ENCODE results near the gene NAALADL1.
"Not testable (repeated sequence)": the region's sequence is repeated elsewhere in the genome, so short reads cannot be mapped to it uniquely, and the experiment has no call there.

Gene NAALADL1

GRCh38 chr11:65036931-65037330 lies 21.4 kb downstream of the NAALADL1 start:
- Histone ChIP-seq H3K27ac (no peak overlapping the region), H3K9ac (ENCODE audit: insufficient read length) (no peak overlapping the region), H3K4me3 (no peak overlapping the region), H3K36me3 (ENCODE audit: insufficient read depth, low read length) (no peaks in the 10 kb centered on the region), H3K9me3 (ENCODE audit: low read depth, low read length) (no peaks in the 10 kb centered on the region)
- TF ChIP-seq EZH2 (IDR thresholded peaks at IDR 0.05) (no peak), FOXP2 (optimal IDR thresholded peaks at IDR 0.05; ENCODE audit: control extremely low read depth, extremely low read length, insufficient read depth) (no peak), POLR2AphosphoS5 (IDR thresholded peaks at IDR 0.05; ENCODE audit: borderline replicate concordance, low read depth, low read length) (no peak)
- DNase-seq (ENCODE audit: low read depth, low spot score), result no peak

GRCh38 chr11:65035579-65035978 lies 22.8 kb downstream of the NAALADL1 start:
- Histone ChIP-seq H3K27ac (no peak overlapping the region), H3K9me3 (ENCODE audit: low read depth, low read length) (no peaks in the 10 kb centered on the region), H3K4me3 (no peak overlapping the region), H3K9ac (ENCODE audit: insufficient read length) (no peak overlapping the region), H3K36me3 (ENCODE audit: insufficient read depth, low read length) (no peaks in the 10 kb centered on the region)
- no peak for TF ChIP-seq POLR2AphosphoS5 (IDR thresholded peaks at IDR 0.05; ENCODE audit: borderline replicate concordance, low read depth, low read length)
- no peak for TF ChIP-seq FOXP2 (optimal IDR thresholded peaks at IDR 0.05; ENCODE audit: control extremely low read depth, extremely low read length, insufficient read depth)
- no peak for TF ChIP-seq EZH2 (IDR thresholded peaks at IDR 0.05)
- no peak for DNase-seq (ENCODE audit: low read depth, low spot score)

DNA sequence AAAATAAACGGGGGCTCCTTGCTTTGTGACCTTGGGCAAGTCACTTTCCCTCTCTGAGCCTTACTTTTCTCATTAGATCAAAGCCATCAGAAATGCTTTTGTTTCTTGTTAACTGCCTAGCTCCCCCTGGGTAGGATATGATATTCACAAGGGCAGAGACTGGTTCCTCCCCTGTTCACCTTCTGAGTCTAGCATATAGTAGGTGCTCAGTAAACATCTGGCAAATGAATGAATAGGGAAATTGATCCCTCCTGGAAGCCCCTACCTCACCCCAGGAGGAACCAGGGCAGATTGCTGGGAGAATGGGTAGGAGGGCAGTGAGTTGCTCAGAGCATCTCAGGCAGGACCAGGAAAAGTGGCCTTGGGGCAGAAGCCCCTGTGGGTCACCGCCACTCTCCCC lies 23.9 kb downstream of the NAALADL1 start:
- Histone ChIP-seq H3K9ac (ENCODE audit: insufficient read length) (no peak overlapping the region), H3K27ac (no peak overlapping the region), H3K36me3 (ENCODE audit: insufficient read depth, low read length) (no peaks in the 10 kb centered on the region), H3K9me3 (ENCODE audit: low read depth, low read length) (no peaks in the 10 kb centered on the region), H3K4me3 (no peak overlapping the region)
- no peak for DNase-seq (ENCODE audit: low read depth, low spot score)
- TF ChIP-seq POLR2AphosphoS5 (IDR thresholded peaks at IDR 0.05; ENCODE audit: borderline replicate concordance, low read depth, low read length), result no peak
- no peak for TF ChIP-seq EZH2 (IDR thresholded peaks at IDR 0.05)
- no peak for TF ChIP-seq FOXP2 (optimal IDR thresholded peaks at IDR 0.05; ENCODE audit: control extremely low read depth, extremely low read length, insufficient read depth)

DNA sequence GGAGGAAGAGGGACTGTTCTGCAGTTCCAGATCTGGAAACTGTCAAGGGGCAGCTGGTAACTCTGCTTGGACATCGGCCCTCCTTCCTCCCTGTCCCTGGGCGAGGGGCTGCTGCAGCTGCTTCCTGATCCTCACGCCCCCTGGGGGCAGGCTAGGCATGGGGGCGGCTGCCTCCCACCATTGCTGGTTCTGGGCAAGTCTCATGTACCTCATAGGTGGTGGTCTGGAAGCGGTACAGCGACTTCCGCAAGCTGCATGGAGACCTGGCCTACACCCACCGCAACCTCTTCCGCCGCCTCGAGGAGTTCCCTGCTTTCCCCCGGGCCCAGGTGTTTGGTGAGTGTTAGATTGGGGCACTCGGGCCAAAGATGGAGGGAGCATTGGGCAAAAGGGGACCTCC lies 26.1 kb downstream of the NAALADL1 start:
- Histone ChIP-seq H3K9me3 (ENCODE audit: low read depth, low read length) (no peaks in the 10 kb centered on the region), H3K9ac (ENCODE audit: insufficient read length) (no peak overlapping the region), H3K36me3 (ENCODE audit: insufficient read depth, low read length) (no peaks in the 10 kb centered on the region), H3K27ac (no peak overlapping the region), H3K4me3 (no peak overlapping the region)
- no peak for DNase-seq (ENCODE audit: low read depth, low spot score)
- TF ChIP-seq POLR2AphosphoS5 (IDR thresholded peaks at IDR 0.05; ENCODE audit: borderline replicate concordance, low read depth, low read length) (no peak), FOXP2 (optimal IDR thresholded peaks at IDR 0.05; ENCODE audit: control extremely low read depth, extremely low read length, insufficient read depth) (no peak), EZH2 (IDR thresholded peaks at IDR 0.05) (no peak)

GRCh38 chr11:65027213-65028067 lies 30.9 kb downstream of the NAALADL1 start, which contains the start of gene SNX15:
SNX15 (plus strand) TSS chr11:65027439; CDS start chr11:65027538, 99 bp downstream.
- Histone ChIP-seq H3K9me3 (ENCODE audit: low read depth, low read length) (no peaks in the 10 kb centered on the region), H3K36me3 (ENCODE audit: insufficient read depth, low read length) (no peaks in the 10 kb centered on the region), H3K9ac (ENCODE audit: insufficient read length) (peak within 1 kb of the TSS; percentile 67), H3K27ac (no peak within 1 kb of the TSS; the same call in 1 of the 2 replicates), H3K4me3 (peak within 1 kb of the TSS; percentile 84)
- peak; percentile 95 for DNase-seq (ENCODE audit: low read depth, low spot score)
- TF ChIP-seq EZH2 (IDR thresholded peaks at IDR 0.05) (no peak), POLR2AphosphoS5 (IDR thresholded peaks at IDR 0.05; ENCODE audit: borderline replicate concordance, low read depth, low read length) (peak; percentile 55)

DNA sequence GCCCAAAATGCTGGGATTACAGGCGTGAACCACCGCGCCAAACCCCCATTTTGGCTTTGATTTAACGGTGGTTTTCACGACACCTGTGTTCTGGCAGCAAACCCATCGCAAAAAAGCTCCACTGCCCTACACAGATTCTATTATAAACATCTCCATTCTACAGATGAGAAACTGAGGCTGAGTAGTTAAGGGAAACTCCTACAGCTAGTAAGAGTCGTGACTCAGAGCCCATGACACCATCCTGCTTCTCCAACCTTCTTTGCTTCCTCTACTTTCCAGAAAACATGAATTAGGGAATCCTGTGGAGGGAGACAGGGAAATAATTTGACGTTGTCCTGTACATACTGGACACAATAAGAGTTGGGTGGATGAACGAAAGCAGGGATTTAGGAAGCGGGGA lies 31.5 kb downstream of the NAALADL1 start:
- no peaks in the 10 kb centered on the region for H3K9me3 ChIP-seq (ENCODE audit: low read depth, low read length)
- H3K9ac ChIP-seq (ENCODE audit: insufficient read length), result peak overlapping the region; percentile 62
- no peak for DNase-seq (ENCODE audit: low read depth, low spot score)
- peaks cover 5% of the 10 kb centered on the region; the same call in 1 of the 2 replicates for H3K36me3 ChIP-seq (ENCODE audit: insufficient read depth, low read length)
- H3K27ac ChIP-seq, result no peak overlapping the region
- TF ChIP-seq FOXP2 (optimal IDR thresholded peaks at IDR 0.05; ENCODE audit: control extremely low read depth, extremely low read length, insufficient read depth) (no peak), POLR2AphosphoS5 (IDR thresholded peaks at IDR 0.05; ENCODE audit: borderline replicate concordance, low read depth, low read length) (no peak), EZH2 (IDR thresholded peaks at IDR 0.05) (no peak)
- peak overlapping the region; percentile 84 for H3K4me3 ChIP-seq

DNA sequence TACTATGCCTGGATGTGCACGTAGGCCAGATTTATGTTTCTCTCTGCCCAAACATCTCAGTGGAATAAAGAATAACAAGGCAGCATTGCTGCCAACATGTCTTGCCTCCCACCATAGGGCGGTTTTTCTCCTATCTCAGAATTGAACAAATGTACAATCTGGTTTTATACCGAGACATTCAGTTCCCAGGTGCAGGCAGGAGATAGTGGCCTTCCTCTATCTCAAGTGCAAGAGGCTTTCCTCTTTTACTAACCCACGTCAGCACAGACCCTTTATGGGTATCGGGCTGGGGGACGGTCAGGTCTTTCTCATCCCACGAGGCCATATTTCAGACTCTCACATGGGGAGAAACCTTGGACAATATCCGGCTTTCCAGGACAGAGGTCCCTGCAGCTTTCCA lies 34.9 kb downstream of the NAALADL1 start:
- H3K4me3 ChIP-seq; H3K27ac ChIP-seq; H3K9ac ChIP-seq (ENCODE audit: insufficient read length); H3K9me3 ChIP-seq (ENCODE audit: low read depth, low read length); DNase-seq (ENCODE audit: low read depth, low spot score): not testable (repeated sequence)
- H3K36me3 ChIP-seq (ENCODE audit: insufficient read depth, low read length), result peaks cover 12% of the 10 kb centered on the region; the same call in 1 of the 2 replicates

DNA sequence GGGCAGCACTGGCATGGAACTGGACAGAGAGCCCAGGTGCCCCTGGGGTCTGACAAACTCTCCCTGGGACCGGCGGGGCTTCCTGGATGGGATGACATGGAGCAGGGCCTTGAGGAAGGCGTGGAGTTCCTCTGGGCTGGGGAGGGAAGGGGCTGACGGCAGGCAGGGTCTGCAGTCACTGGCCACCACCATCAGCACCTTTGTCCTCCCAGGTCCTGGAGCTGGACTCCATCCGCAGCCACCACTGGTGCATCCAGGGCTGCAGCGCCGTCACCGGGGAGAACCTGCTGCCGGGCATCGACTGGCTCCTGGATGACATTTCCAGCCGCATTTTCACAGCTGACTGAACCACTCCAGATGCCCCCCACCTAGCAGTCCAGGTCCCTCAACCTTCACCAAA lies 36.8 kb downstream of the NAALADL1 start:
- no peaks in the 10 kb centered on the region for H3K9me3 ChIP-seq (ENCODE audit: low read depth, low read length)
- no peak overlapping the region for H3K27ac ChIP-seq
- peaks cover 12% of the 10 kb centered on the region; the same call in 1 of the 2 replicates for H3K36me3 ChIP-seq (ENCODE audit: insufficient read depth, low read length)
- DNase-seq (ENCODE audit: low read depth, low spot score), result no peak
- no peak overlapping the region for H3K4me3 ChIP-seq
- no peak overlapping the region for H3K9ac ChIP-seq (ENCODE audit: insufficient read length)
- TF ChIP-seq FOXP2 (optimal IDR thresholded peaks at IDR 0.05; ENCODE audit: control extremely low read depth, extremely low read length, insufficient read depth) (no peak), EZH2 (IDR thresholded peaks at IDR 0.05) (no peak), POLR2AphosphoS5 (IDR thresholded peaks at IDR 0.05; ENCODE audit: borderline replicate concordance, low read depth, low read length) (no peak)

DNA sequence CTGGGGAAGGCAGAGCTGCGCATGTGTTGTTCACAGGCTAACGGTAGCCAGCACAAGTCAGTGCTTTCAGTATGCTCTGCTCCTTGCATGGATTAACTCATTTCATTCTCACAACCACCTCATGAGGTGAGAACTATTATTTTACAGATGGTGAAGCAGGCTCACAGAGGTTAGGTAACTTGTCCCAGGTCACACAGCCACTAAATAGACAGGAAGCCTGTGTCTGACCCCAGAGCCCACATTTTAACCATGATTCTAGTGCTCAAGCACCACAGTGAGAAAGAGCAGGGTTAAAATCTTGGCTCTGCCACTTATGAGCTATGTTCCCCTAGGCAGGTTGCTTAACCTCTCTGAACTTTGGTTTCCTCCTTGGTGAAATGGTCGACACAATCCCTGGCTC lies 37.4 kb downstream of the NAALADL1 start:
- no peak for DNase-seq (ENCODE audit: low read depth, low spot score)
- Histone ChIP-seq H3K27ac (no peak overlapping the region), H3K9me3 (ENCODE audit: low read depth, low read length) (no peaks in the 10 kb centered on the region), H3K36me3 (ENCODE audit: insufficient read depth, low read length) (peaks cover 12% of the 10 kb centered on the region; the same call in 1 of the 2 replicates), H3K4me3 (no peak overlapping the region), H3K9ac (ENCODE audit: insufficient read length) (no peak overlapping the region)
- TF ChIP-seq FOXP2 (optimal IDR thresholded peaks at IDR 0.05; ENCODE audit: control extremely low read depth, extremely low read length, insufficient read depth), result no peak
- TF ChIP-seq EZH2 (IDR thresholded peaks at IDR 0.05), result no peak
- no peak for TF ChIP-seq POLR2AphosphoS5 (IDR thresholded peaks at IDR 0.05; ENCODE audit: borderline replicate concordance, low read depth, low read length)
